ENCODE data around the gene PPARA.

The PPARA gene

GRCh38 chr22:46115755-46116490, 34.4 kb upstream of the PPARA start:
- Histone ChIP-seq H3K27me3 (ENCODE audit: control insufficient read depth, insufficient read depth, low read length) (no peaks in the 10 kb centered on the region), H3K36me3 (ENCODE audit: insufficient read depth, low read length) (peaks cover 46% of the 10 kb centered on the region), H3K9ac (ENCODE audit: low read depth, low read length) (peak overlapping the region; percentile 35), H3K9me3 (replicated peaks; ENCODE audit: low read length) (no peaks in the 10 kb centered on the region), H3K4me2 (ENCODE audit: low read length) (no peak overlapping the region), H3K4me1 (ENCODE audit: control insufficient read depth, insufficient read depth, low read length) (peaks cover 70% of the 10 kb centered on the region), H3K4me3 (ENCODE audit: low read length) (no peak overlapping the region)

- Histone ChIP-seq H3K9me3 (replicated peaks; ENCODE audit: low read length) (no peaks in the 10 kb centered on the region), H3K4me2 (ENCODE audit: low read length) (no peak overlapping the region), H3K36me3 (ENCODE audit: insufficient read depth, low read length) (peaks cover 43% of the 10 kb centered on the region), H3K9ac (ENCODE audit: low read depth, low read length) (no peak overlapping the region), H3K4me1 (ENCODE audit: control insufficient read depth, insufficient read depth, low read length) (peaks cover 66% of the 10 kb centered on the region), H3K27me3 (ENCODE audit: control insufficient read depth, insufficient read depth, low read length) (no peaks in the 10 kb centered on the region), H3K4me3 (ENCODE audit: low read length) (no peak overlapping the region)
Measured at GRCh38 chr22:46116491-46116958, 33.8 kb upstream of the PPARA start.

- H3K4me3 ChIP-seq (ENCODE audit: low read length), result no peak overlapping the region
- H3K9ac ChIP-seq (ENCODE audit: low read depth, low read length), result no peak overlapping the region
- no peaks in the 10 kb centered on the region for H3K27me3 ChIP-seq (ENCODE audit: control insufficient read depth, insufficient read depth, low read length)
- H3K4me1 ChIP-seq (ENCODE audit: control insufficient read depth, insufficient read depth, low read length), result peaks cover 59% of the 10 kb centered on the region
- H3K4me2 ChIP-seq (ENCODE audit: low read length), result no peak overlapping the region
- H3K36me3 ChIP-seq (ENCODE audit: insufficient read depth, low read length), result peaks cover 33% of the 10 kb centered on the region
- no peaks in the 10 kb centered on the region for H3K9me3 ChIP-seq (replicated peaks; ENCODE audit: low read length)
Measured at GRCh38 chr22:46117206-46118199, 32.8 kb upstream of the PPARA start.

GRCh38 chr22:46119093-46119728, 31.1 kb upstream of the PPARA start:
- peaks cover 46% of the 10 kb centered on the region for H3K4me1 ChIP-seq (ENCODE audit: control insufficient read depth, insufficient read depth, low read length)
- H3K4me2 ChIP-seq (ENCODE audit: low read length), result no peak overlapping the region
- peaks cover 16% of the 10 kb centered on the region for H3K36me3 ChIP-seq (ENCODE audit: insufficient read depth, low read length)
- no peaks in the 10 kb centered on the region for H3K27me3 ChIP-seq (ENCODE audit: control insufficient read depth, insufficient read depth, low read length)
- no peak overlapping the region for H3K9ac ChIP-seq (ENCODE audit: low read depth, low read length)
- no peaks in the 10 kb centered on the region for H3K9me3 ChIP-seq (replicated peaks; ENCODE audit: low read length)
- no peak overlapping the region for H3K4me3 ChIP-seq (ENCODE audit: low read length)

- peak overlapping the region; percentile 14 for H3K4me2 ChIP-seq (ENCODE audit: low read length)
- H3K4me1 ChIP-seq (ENCODE audit: control insufficient read depth, insufficient read depth, low read length), result peaks cover 39% of the 10 kb centered on the region
- H3K9ac ChIP-seq (ENCODE audit: low read depth, low read length), result no peak overlapping the region
- H3K27me3 ChIP-seq (ENCODE audit: control insufficient read depth, insufficient read depth, low read length), result no peaks in the 10 kb centered on the region
- peaks cover 10% of the 10 kb centered on the region for H3K36me3 ChIP-seq (ENCODE audit: insufficient read depth, low read length)
- no peaks in the 10 kb centered on the region for H3K9me3 ChIP-seq (replicated peaks; ENCODE audit: low read length)
- no peak overlapping the region for H3K4me3 ChIP-seq (ENCODE audit: low read length)
Measured at GRCh38 chr22:46119729-46120419, 30.5 kb upstream of the PPARA start.

- Histone ChIP-seq H3K9me3 (replicated peaks; ENCODE audit: low read length) (no peaks in the 10 kb centered on the region), H3K27me3 (ENCODE audit: control insufficient read depth, insufficient read depth, low read length) (no peaks in the 10 kb centered on the region), H3K4me1 (ENCODE audit: control insufficient read depth, insufficient read depth, low read length) (peaks cover 34% of the 10 kb centered on the region), H3K4me2 (ENCODE audit: low read length) (peak overlapping the region; percentile 14), H3K36me3 (ENCODE audit: insufficient read depth, low read length) (peaks cover 9% of the 10 kb centered on the region), H3K4me3 (ENCODE audit: low read length) (no peak overlapping the region), H3K9ac (ENCODE audit: low read depth, low read length) (no peak overlapping the region)
Measured at GRCh38 chr22:46120420-46120737, 29.9 kb upstream of the PPARA start.

GRCh38 chr22:46121079-46121478, 29.2 kb upstream of the PPARA start:
- Histone ChIP-seq H3K9me3 (replicated peaks; ENCODE audit: low read length) (no peaks in the 10 kb centered on the region), H3K9ac (ENCODE audit: low read depth, low read length) (no peak overlapping the region), H3K36me3 (ENCODE audit: insufficient read depth, low read length) (peaks cover 9% of the 10 kb centered on the region), H3K4me3 (ENCODE audit: low read length) (no peak overlapping the region), H3K27me3 (ENCODE audit: control insufficient read depth, insufficient read depth, low read length) (no peaks in the 10 kb centered on the region), H3K4me2 (ENCODE audit: low read length) (no peak overlapping the region), H3K4me1 (ENCODE audit: control insufficient read depth, insufficient read depth, low read length) (peaks cover 27% of the 10 kb centered on the region)

GRCh38 chr22:46121523-46122287, 28.6 kb upstream of the PPARA start:
- Histone ChIP-seq H3K4me3 (ENCODE audit: low read length) (no peak overlapping the region), H3K4me1 (ENCODE audit: control insufficient read depth, insufficient read depth, low read length) (peaks cover 22% of the 10 kb centered on the region), H3K27me3 (ENCODE audit: control insufficient read depth, insufficient read depth, low read length) (no peaks in the 10 kb centered on the region), H3K9me3 (replicated peaks; ENCODE audit: low read length) (no peaks in the 10 kb centered on the region), H3K9ac (ENCODE audit: low read depth, low read length) (no peak overlapping the region), H3K36me3 (ENCODE audit: insufficient read depth, low read length) (peaks cover 7% of the 10 kb centered on the region), H3K4me2 (ENCODE audit: low read length) (no peak overlapping the region)

GRCh38 chr22:46122511-46122971, 27.8 kb upstream of the PPARA start:
- no peak overlapping the region for H3K4me3 ChIP-seq (ENCODE audit: low read length)
- peak overlapping the region; percentile 33 for H3K9ac ChIP-seq (ENCODE audit: low read depth, low read length)
- H3K27me3 ChIP-seq (ENCODE audit: control insufficient read depth, insufficient read depth, low read length), result no peaks in the 10 kb centered on the region
- H3K4me2 ChIP-seq (ENCODE audit: low read length), result peak overlapping the region; percentile 72
- no peaks in the 10 kb centered on the region for H3K9me3 ChIP-seq (replicated peaks; ENCODE audit: low read length)
- H3K36me3 ChIP-seq (ENCODE audit: insufficient read depth, low read length), result no peaks in the 10 kb centered on the region
- peaks cover 20% of the 10 kb centered on the region for H3K4me1 ChIP-seq (ENCODE audit: control insufficient read depth, insufficient read depth, low read length)

GRCh38 chr22:46122980-46123693, 27.2 kb upstream of the PPARA start:
- no peaks in the 10 kb centered on the region for H3K27me3 ChIP-seq (ENCODE audit: control insufficient read depth, insufficient read depth, low read length)
- H3K9ac ChIP-seq (ENCODE audit: low read depth, low read length), result no peak overlapping the region
- no peaks in the 10 kb centered on the region for H3K9me3 ChIP-seq (replicated peaks; ENCODE audit: low read length)
- H3K4me2 ChIP-seq (ENCODE audit: low read length), result peak overlapping the region; percentile 72
- H3K4me3 ChIP-seq (ENCODE audit: low read length), result no peak overlapping the region
- H3K4me1 ChIP-seq (ENCODE audit: control insufficient read depth, insufficient read depth, low read length), result peaks cover 20% of the 10 kb centered on the region
- no peaks in the 10 kb centered on the region for H3K36me3 ChIP-seq (ENCODE audit: insufficient read depth, low read length)

Measured in skeletal muscle satellite cell (primary cell).